Measurements from ENCODE around the gene TMEM219. TPM values are rescaled to one million over a fixed set of nuclear protein-coding genes. Genes with fewer than 3 reads are reported as not detected.

The TMEM219 gene
- total RNA-seq, 4 donors from 2014 or later, result 53.8 to 149 (median 120) TPM

DNA sequence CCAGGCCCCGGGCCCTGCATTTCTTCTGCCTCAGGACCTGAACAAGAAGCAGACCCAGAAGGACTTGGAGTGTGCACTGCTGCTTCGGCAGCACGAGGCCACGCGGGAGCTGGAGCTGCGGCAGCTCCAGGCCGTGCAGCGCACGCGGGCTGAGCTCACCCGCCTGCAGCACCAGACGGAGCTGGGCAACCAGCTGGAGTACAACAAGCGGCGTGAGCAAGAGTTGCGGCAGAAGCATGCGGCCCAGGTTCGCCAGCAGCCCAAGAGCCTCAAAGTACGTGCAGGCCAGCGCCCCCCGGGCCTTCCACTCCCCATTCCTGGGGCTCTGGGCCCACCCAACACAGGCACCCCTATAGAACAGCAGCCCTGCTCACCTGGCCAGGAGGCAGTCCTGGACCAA, 24.4 kb downstream of the TMEM219 start:
- TF ChIP-seq CTCF (IDR thresholded peaks at IDR 0.05; ENCODE audit: low read depth), result no peak

- TF ChIP-seq CTCF (IDR thresholded peaks at IDR 0.05; ENCODE audit: low read depth), result no peak
These were observed 25.1 kb downstream of the TMEM219 start for GRCh38 chr16:29986931-29987330.

GRCh38 chr16:29987371-29988085, 25.6 kb downstream of the TMEM219 start:
- no peak for TF ChIP-seq CTCF (IDR thresholded peaks at IDR 0.05; ENCODE audit: low read depth)

- no peak for TF ChIP-seq CTCF (IDR thresholded peaks at IDR 0.05; ENCODE audit: low read depth)
These were observed 26.6 kb downstream of the TMEM219 start for GRCh38 chr16:29988346-29989075.

GRCh38 chr16:29989111-29989858, 27.4 kb downstream of the TMEM219 start:
- no peak for TF ChIP-seq CTCF (IDR thresholded peaks at IDR 0.05; ENCODE audit: low read depth)

DNA sequence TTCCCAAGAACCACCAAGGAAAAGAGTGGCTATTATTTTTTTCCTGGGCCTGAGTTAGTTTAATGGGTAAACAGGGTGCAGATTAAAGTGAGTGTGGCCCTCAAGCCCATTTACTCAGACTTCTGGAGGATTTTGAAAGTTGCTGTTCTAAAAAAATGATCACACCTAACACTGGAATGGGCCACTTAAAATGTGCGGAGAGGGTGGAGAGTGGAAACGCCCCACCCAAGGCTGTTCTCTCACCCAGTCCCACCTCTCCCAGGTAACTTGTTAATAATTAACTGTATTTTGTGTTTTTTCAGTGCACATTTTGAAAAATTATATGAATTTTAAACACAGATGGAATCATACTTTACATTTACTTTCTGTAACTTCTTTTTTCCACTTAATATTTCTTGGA, 28.2 kb downstream of the TMEM219 start:
- no peak for TF ChIP-seq CTCF (IDR thresholded peaks at IDR 0.05; ENCODE audit: low read depth)
